ENCODE data around the gene LMNA. TPM values are rescaled to one million over a fixed set of nuclear protein-coding genes. Genes with fewer than 3 reads are reported as not detected.
A peak's percentile ranks its signal among the peaks of the same experiment; 100 is the strongest.

LMNA gene
- total RNA-seq, 4 donors from 2014 or later, result 143 to 244 (median 220) TPM

DNA sequence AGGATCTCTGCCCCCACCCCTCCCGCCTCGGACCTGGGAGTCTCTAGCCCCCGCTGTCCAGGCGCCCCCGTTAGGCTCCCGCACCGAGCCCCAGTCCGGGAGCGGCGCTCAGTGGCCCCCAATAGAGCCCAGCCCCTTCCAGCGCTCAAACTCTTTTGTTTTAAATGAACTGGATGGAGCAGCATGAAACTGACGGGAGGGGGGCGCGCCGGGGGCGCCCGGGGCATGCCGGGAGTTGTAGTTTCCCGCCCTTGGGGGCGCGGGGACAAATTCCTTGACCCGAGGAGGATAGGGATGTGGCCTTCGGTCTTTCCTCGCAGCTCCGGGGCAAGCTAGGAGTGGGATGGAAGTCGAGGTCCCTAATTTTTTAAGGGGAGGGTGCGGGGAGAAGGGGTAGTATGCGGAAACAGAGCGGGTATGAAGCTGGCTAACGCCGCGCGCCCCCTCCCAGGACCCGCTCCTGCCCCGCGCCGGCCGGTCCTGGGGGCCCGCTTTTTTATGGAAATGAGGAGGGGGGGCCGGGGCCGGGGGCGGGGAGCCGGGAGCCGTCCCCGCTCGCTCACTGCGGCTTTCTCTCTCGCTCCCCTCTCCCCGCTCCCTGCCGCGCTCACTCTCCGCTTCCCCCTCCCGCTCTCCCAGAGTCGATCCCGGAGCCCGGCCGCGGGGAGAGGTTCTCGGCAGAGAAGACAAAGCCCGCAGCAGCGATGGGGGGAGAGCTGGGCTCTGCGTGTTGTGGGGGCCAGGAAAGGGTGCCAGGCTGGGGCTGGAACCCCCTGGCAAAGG, 32.0 kb upstream of the LMNA start, which contains the start of gene MEX3A:
Gene MEX3A (minus strand): TSS at position 157 of the 783 bp plus-strand sequence. CDS start 467 bp downstream, outside the sequence.
- peak; percentile 76 to 80 for ATAC-seq
- intact Hi-C loops (cut with DNase I; ENCODE audit: low total_unique reads) (no loop called here), in situ Hi-C loops (cut with MboI; ENCODE audit: low sequenced_read_pairs in 4 of 4) (no loop called here)
- H3K36me3 ChIP-seq, result no peaks in the 10 kb centered on the region
- DNase-seq, result peak in 1 of 2 donors; percentile 50
- peak within 1 kb of the TSS in 3 of 4 donors; percentile 40 to 65 (median 57) for H3K27ac ChIP-seq
- H3K4me1 ChIP-seq, result peaks cover 3 to 14% of the 10 kb centered on the region in 2 donors
- H3K4me3 ChIP-seq, result peak within 1 kb of the TSS; percentile 81 to 95 (median 87)
- peaks cover 0 to 5% (median 0%) of the 10 kb centered on the region in 3 donors for H3K27me3 ChIP-seq
- TF ChIP-seq, protein P1, sequence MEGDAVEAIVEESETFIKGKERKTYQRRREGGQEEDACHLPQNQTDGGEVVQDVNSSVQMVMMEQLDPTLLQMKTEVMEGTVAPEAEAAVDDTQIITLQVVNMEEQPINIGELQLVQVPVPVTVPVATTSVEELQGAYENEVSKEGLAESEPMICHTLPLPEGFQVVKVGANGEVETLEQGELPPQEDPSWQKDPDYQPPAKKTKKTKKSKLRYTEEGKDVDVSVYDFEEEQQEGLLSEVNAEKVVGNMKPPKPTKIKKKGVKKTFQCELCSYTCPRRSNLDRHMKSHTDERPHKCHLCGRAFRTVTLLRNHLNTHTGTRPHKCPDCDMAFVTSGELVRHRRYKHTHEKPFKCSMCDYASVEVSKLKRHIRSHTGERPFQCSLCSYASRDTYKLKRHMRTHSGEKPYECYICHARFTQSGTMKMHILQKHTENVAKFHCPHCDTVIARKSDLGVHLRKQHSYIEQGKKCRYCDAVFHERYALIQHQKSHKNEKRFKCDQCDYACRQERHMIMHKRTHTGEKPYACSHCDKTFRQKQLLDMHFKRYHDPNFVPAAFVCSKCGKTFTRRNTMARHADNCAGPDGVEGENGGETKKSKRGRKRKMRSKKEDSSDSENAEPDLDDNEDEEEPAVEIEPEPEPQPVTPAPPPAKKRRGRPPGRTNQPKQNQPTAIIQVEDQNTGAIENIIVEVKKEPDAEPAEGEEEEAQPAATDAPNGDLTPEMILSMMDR (IDR thresholded peaks at IDR 0.05 in 4 of 5, conservative IDR thresholded peaks at IDR 0.05 in 1 of 5), result no peak
- TF ChIP-seq POLR2A (IDR thresholded peaks at IDR 0.05), result no peak
- H3K9me3 ChIP-seq, result no peaks in the 10 kb centered on the region

DNA sequence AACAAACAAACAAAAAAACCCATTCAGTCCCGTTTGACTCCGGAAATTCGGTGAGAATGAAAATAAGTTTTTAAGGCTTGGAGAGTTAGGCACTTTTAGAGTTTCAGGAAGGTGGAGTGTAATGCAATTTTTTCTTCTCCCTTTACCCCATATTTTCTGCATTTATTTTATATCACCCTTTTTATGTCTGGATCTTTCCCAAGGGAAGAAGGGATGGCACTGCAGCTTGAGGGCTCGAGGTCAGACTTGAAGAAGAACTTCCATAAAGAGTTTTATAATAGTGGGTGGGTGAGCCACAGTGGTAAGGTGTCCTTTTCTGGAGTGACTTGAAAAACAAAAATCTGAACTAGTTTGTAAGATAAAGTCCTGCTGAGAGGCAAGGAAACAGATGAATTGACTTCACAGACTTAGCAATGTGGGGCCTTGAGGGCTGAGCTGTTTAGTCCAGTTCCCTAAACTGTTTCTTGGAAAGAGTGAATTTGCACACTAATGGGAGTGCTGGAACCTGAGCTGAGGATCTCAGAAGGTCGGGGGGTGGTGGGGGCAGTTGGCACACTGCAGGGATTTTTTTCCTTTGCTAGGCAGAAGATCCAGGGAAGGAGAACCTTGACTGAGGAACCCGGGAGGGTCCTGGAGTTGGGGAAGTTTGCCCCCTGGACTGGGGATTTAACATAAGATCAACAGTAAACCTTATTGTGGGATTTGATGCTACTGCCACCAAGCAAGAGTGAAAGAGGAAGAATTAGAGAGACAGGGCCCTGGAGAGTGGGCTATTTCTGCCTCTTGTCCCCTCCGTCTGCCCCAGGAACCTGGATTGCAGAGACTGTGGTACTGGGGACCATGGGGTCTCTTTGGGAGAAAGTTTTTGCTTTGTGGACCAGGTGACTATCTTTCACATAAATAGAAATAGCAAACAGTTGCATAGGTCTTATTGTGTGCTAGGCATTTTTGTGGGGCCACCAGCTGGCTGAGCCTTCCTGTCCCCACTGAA, 30.4 kb upstream of the LMNA start:
- intact Hi-C loops (cut with DNase I; ENCODE audit: low total_unique reads), result no loop called here
- Histone ChIP-seq H3K27ac (no peak overlapping the region), H3K4me1 (peaks cover 3 to 14% of the 10 kb centered on the region in 2 donors), H3K4me3 (no peak overlapping the region), H3K9me3 (no peaks in the 10 kb centered on the region), H3K36me3 (no peaks in the 10 kb centered on the region), H3K27me3 (peaks cover 0 to 5% (median 0%) of the 10 kb centered on the region in 3 donors)
- no peak for TF ChIP-seq POLR2A (IDR thresholded peaks at IDR 0.05)
- TF ChIP-seq, protein P1 (IDR thresholded peaks at IDR 0.05 in 4 of 5, conservative IDR thresholded peaks at IDR 0.05 in 1 of 5), result no peak
- ATAC-seq (no peak), DNase-seq (no peak)
- in situ Hi-C loops (cut with MboI; ENCODE audit: low sequenced_read_pairs in 4 of 4), result no loop called here

DNA sequence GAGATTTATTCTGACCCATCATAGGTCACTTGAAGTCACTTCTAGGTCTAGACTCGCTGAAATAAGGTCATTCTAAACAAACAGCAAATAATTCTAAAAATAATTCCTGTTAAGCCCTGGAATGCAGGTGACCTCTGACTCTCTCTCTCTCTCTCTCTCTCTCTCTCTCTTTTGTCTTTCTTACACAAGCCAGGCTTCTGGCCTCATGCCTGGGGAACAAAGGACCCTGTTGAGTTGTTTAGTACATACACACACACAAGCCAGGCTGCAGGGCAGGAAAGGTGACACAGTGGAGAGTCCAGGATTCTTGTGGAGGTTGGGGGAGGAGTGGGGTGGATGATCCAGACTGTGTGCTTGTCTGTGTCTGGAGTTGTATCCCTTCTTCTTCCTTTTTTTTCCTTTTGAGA, 28.3 kb upstream of the LMNA start:
- Histone ChIP-seq H3K9me3 (no peaks in the 10 kb centered on the region), H3K4me3 (no peak overlapping the region), H3K27me3 (peaks cover 0 to under 1% (median 0%) of the 10 kb centered on the region in 3 donors), H3K27ac (no peak overlapping the region), H3K4me1 (peaks cover 3 to 14% of the 10 kb centered on the region in 2 donors), H3K36me3 (no peaks in the 10 kb centered on the region)
- in situ Hi-C loops (cut with MboI; ENCODE audit: low sequenced_read_pairs in 4 of 4) (loop anchor here in 1 of 4 donors (5.0 kb wide), 1 partner anchor 141 kb away; no protein-coding TSS in a partner anchor), intact Hi-C loops (cut with DNase I; ENCODE audit: low total_unique reads) (no loop called here)
- DNase-seq, result no peak
- no peak for TF ChIP-seq POLR2A (IDR thresholded peaks at IDR 0.05)
- TF ChIP-seq, protein P1 (IDR thresholded peaks at IDR 0.05 in 4 of 5, conservative IDR thresholded peaks at IDR 0.05 in 1 of 5), result no peak
- no peak for ATAC-seq

DNA sequence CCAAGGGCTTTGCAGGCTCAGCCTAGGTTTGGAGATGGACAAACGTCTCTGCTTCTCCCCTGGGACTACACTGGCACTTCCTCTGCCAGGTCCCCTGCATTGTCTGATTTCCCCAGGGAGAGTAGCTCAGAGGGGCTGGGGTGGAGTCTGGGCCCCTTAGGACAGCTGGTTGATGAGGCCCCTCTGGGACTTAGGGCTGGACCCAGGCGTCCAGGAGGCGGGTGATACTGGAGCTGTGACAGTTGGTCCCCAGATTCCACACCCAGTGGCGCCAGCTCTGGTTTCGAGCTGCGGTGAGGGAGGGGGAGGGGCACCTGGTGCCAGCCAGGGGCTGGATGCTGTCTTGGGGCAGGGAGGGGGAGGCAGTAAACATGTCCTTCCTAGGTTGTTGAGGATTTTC, 24.8 kb upstream of the LMNA start:
- TF ChIP-seq, protein P1 (IDR thresholded peaks at IDR 0.05 in 4 of 5, conservative IDR thresholded peaks at IDR 0.05 in 1 of 5), result no peak
- TF ChIP-seq POLR2A (IDR thresholded peaks at IDR 0.05), result no peak
- H3K27me3 ChIP-seq, result no peaks in the 10 kb centered on the region
- DNase-seq (no peak), ATAC-seq (no peak)
- in situ Hi-C loops (cut with MboI; ENCODE audit: low sequenced_read_pairs in 4 of 4) (loop anchor here (5.0 kb wide), 3 partner anchors 43 to 138 kb away; no protein-coding TSS in a partner anchor), intact Hi-C loops (cut with DNase I; ENCODE audit: low total_unique reads) (loop anchor here (1.0 kb wide), 1 partner anchor 136 kb away; no protein-coding TSS in a partner anchor)
- H3K36me3 ChIP-seq, result no peaks in the 10 kb centered on the region
- H3K4me3 ChIP-seq, result no peak overlapping the region
- H3K9me3 ChIP-seq, result no peaks in the 10 kb centered on the region
- no peak overlapping the region for H3K27ac ChIP-seq
- H3K4me1 ChIP-seq, result no peaks in the 10 kb centered on the region

All from gastrocnemius medialis (tissue), 4 donors.